NCI-H1092 (cell line): ENCODE data around the gene SCRN2.

Experiments used
- DNase-seq: peaks from one replicate; lab custom pipeline; 2025; lab: John Stamatoyannopoulos, UW

SCRN2 gene

DNA sequence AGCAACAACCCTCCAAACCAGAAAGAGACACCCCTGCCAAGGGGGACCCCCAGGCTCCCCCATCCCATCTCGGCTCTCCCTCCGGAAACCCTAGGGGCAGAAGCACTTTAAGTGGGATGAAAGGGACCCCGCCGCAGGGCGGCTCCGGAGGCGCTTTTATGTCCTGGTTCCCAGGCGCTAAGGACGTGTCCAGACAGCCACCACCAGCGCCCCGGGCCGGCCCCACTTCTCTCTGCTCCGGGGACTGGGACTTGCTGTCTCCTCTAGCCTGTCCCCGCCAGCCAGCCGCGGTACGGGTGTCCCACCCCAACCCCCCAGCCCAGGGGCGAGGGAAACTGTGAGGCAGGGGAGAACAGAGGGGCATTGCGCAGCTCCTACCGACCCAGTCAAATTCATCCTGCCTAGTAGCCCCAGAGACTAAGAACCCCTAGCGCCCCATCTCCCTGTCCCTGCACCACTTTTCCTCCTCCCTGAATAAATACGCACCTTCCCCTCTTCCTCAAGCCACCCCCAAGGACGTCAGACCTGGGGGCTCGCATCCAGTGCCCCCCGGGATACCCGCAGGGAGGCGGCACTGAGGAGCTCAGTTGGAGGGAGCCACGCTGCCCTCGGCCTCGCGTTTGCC, 5.8 kb upstream of the SCRN2 start:
- no peak for DNase-seq

DNA sequence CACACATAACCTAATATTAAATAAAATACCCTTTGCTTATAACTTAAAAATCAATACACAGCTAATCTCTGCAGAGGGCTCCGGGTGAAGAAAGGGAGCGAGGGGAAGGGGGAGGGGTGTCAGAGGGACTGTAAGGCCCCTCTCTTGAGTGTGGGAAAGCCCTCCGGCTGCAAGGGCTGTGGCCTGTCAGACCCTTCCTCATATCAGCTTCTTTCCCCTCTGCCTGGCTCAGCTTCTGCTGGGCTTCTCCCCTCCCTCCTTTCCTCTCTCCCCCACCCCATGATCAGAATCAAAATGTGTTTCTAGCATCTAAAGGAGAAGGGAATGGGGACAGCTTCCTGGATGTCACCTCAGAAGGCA, 4.6 kb upstream of the SCRN2 start:
- no peak for DNase-seq

DNA sequence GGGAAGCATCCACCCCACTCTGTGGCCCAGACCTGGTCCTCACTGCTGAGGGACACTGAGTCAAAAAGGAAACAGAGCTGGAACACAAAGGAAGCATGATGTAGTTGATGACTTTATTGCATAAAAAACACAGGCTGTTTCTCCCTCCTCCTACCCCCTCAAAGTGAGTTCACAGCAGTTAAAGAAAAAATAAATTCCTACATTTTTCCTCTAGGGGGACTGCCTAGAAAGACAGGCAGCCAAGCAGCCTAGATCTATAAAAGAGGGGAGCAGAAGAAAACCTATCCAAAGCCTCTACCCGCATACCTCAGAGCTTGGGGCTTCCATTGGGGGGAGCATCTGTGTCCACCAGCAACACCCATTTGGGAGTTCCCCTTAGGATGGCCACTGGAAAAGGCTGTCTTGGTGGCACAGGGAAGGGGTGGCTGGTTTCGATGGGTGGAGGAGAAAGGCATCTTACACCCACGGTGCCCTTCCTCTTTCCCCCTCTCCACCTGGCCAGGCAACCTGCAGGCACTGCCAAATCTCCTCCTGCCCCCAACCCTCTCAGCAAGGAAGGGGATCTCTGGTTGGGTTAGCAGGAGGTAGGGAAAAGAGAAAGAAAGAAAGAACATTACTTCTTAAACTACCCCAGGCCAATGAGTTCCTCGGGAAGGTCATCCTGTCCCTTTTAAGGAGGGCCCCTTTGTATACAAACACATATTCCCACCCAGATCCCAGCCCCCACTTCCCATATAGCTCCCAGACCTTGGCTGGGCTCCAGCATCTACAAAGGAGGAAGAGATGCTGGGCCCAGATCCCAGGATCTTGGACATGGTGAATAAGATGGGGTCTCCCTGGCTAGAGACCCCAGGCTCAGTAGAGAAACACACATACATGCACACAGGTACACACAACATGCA, 4.0 kb upstream of the SCRN2 start:
- no peak for DNase-seq

DNA sequence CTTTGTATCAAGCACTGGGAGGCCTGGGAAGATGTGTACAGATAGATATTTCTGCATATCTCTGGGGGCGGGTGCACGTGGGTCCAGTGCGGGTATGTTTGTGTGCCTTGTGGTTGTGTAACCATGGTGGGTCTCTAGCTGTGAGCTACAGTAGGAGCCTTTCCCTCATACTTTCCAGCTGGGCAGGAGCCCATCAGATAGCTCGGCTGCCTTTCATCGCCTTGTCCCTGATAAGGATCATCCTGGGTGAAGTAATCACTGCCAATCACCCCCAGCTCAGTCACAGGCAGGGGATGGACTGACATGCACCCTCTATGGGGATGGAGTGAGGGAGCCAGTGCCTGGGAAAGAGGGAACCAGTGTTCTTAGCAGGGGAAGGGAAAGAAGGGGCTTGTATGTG, 3.2 kb upstream of the SCRN2 start:
- DNase-seq: no peak

DNA sequence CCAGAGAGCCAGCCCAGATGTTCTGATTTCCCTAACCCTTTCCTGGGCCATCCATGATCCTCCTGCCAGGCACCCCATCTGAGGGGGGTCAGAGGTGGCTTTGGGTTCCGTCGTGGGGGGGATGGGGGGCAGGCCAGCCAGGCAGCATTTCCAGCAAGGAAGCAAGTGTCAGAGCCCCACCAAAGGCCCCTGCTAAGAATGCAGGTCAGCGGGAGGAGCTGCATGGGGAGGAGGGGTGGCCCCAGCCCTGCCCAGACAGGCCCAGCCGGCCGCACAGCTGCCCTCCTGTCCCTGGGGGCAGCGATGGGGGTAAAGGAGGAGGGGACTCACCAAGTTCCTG, 2.3 kb upstream of the SCRN2 start:
- no peak for DNase-seq

DNA sequence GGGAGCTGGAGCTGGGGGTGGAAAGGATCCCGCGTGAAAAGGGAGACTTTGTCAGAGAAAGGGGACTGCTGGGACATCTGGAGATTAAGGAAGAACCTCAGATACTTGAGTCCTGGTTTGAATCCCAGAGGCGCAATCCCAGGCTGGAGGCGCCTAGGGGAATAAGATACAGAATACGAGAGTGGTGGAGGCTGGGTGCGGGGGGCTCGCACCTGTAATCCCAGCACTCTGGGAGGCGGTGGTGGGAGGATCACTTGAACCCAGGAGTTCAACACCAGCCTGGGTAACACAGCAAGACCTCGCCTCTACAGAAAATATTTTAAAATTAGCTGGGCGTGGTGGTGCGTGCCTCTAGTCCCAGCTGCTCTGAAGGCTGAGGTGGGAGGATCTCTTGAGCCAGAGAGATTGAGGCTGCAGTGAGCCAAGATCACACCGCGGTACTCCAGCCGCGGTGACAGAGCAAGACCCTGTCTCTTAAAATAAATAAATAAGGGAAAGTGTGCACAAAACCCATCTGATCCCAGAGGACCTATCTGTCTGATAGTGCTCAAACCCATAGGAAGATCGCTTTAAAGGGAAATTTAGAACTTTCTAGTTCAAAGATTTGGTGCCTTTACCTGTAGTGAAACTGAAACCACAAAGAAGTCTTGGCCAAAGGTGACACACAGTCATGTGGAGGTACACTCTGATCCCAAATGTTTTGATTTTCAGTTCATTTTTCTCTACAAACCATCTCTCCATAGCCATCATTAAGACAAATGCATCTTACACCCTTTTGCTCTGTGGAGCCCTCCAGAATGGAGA, 617 bp upstream of the SCRN2 start:
- DNase-seq: no peak

DNA sequence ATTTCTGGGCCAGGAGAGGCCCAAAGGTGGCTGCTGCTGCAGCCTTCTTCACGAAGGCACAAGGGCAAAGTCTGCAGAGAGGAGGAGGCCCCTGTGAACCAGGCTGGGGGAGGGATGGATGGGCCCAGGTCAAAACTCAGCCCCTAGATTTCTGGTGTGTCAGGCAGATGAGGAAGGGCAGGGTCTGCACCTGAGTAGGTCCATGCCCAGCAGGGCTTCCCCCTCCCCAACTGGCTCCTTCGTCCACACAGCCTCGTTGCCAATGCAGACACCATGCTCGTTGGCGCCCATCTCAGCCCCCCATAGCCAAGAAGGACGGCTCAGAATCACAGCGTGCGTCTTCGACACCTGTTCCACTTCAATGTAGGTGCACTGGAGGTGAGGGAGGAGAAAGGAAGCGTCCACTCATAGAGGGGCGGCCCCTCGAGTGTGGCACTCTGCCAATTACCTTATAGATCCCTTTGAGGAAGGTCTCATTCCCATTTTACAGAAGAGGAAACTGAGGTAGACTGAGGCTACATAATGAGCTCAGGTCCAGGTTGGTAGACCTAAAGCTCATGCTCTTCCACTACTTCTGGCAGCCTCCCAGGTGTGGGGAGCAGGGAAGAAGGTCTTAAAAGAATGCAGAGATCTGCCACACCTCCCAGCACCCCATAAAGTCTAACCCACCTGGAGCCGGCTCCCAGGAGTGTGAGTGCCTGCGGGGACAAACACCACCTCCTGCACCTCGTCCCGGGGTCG, 902 bp downstream of the SCRN2 start:
- no peak for DNase-seq

DNA sequence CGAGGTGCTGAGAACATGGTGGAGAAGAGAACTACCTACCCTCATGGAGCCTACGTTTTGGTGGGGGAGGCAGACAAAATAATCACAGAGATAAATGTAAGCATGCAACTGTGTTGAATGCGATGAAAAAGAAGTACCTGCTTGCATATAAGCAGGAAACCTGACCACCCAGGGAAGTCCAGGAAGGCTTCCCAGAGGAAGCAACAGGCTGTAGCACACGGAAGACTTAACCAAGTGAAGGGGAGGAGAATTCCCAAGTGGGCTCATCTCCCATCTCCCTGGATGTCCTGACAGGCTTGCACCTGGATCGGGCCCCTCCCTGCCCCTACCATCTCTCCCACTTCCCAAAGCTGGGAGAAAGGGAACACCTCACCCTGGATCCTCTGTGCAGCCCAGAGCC, 2.0 kb downstream of the SCRN2 start:
- no peak for DNase-seq

DNA sequence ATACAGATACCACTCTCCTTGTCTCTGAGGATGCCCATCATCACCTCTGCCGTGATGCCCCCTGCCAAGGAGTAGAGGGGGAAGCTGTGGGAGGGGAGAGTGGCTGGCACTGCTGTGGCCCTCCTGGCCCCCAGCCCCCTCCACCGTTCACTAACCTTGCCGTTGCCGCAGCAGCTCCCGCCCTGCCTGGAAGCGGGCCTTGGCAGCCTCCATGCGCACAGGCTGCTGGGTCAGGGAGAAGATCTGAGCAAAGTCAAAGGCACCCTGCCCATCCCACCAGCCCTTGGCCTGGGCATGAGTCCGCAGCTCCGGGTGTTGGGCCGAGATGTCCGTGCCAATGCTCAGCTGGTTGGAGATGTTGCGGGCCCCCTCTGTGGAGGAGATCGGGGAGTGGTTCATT, 2.4 kb downstream of the SCRN2 start:
- no peak for DNase-seq

DNA sequence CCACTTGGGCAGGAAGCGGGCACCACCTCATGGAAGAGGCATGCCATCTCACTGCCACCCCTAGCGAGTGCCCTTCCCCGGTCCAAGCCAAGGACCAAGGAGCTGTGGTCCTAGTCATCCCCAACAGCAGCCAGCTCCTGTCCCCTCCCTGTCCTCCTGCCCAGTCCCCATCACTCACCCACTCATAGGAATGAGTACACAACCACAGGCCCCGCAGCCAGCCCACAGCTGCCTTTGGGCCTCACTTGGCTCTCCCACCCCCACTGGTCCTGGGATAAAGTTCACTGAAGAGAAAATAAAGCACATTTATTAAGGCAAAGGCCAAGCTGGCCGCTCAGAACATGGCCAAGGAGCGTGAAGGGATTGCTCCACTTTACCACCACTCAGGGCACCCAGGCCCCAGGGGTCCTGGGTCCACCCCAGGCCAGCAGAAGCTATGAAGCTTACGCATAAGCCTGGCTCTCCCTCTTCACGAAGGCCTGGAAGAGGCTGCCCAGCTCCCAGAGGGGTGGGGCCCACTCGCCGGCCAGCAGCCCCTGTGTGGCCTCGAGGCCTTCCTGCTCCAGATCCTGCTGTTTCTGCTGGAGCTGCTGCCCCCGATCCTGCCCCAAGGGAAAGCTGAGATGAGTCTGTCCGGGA, 3.6 kb downstream of the SCRN2 start:
- DNase-seq: no peak

DNA sequence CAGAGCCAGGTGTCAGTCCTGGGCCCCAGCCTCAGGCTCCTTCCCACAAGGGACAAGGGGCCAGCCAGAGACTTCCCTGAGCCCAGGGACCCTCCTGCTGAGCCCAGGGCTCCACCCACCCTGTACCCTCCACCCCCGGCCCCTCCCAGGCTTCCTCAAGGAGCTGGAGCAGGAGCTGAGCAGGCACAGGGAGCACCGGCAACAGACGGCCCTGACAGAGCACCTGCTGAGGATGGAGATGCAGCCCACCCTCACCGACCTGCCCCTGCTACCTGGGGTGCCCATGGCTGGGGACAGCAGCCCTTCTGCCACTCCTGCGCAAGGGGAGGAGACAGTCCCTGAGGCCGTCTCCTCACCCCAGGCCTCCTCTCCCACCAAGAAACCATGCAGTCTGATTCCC, 4.5 kb downstream of the SCRN2 start:
- DNase-seq: no peak

DNA sequence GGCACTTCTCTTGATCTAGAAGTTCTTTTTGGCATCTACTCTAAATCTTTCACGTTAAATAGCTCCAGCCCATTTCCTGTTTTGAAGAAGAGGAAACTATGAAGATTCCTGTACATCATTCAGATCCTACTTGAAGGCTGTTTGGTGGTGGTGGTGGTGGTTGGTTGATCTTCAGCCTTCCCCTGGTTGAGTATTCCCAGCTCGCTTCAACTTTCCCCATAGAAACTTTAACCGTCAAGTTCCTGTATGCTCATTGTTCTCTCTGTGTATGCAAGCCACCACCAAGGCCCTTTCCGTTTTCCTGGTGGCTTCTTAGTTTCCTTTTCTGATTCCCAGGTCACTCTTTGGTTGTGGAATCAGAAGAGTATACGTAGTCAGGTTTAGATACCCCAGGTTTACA, 6.3 kb downstream of the SCRN2 start:
- no peak for DNase-seq

DNA sequence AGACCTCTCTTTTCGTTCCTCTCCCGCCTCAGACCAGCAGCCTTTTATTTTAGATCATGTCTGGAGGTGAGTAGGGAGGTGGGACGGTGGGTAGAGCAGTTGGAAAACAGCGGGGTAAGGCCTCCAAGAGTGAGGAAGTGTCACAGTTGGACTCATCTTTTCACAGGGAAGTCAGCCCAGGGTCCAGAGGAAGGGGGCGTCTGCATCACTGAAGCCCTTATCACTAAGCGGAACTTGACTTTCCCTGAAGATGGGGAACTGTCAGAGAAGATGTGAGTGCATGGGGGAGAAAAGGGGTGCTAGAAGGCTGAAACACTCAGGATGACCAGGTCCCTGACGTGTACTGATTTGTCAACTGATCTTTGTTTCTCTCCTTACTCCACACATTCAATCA, 9.1 kb downstream of the SCRN2 start:
- no peak for DNase-seq

DNA sequence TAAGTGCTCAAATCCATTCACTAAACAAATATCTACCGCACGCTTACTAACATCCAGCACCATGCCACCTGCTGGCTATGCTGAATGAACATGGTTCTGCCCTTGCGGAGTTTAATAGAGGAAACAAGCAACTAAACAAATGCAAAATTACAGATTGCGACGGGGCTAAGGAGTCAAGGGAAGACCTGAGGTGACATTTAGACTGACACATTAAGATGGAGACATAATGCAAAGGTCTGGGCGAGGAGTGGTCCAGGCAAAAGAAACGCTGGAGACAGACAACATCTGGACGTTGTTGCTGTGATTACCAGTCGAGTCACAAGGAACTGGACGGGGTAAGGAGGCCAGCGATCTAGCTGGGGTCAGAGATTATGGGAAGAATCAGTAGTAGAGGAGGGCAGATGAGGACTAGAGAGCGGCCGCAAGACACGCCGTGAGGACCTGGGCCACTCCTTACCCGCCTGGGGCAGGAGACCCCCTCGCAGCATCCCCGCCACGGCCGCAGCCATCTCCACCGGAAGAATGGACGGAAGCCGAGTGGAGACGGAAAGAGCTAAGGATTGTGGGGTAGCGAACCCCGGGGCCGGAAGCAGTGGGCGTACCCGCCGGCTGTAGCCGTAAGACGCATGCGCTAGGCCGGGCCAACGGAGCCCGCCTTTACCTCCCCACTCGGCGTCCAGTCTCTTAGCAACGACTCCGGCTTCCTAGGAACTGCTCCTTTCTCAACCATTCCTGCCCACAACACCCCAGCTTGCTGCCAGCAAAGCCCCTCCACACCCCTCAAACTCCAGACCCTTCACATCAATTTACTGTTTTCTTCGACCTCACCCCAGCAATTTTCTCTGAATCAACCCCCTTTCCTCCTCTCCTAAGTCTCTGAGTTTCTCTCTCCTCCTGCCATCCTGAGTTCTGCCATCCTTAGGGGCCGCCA, 9.8 kb downstream of the SCRN2 start, which contains the start of the genes LRRC46 and MRPL10:
Gene LRRC46 (plus strand): TSS at position 668 of the 931 bp plus-strand sequence. CDS start 320 bp downstream, outside the sequence.
Gene MRPL10 (minus strand): TSS at position 539 of the 931 bp plus-strand sequence. CDS start 30 bp downstream, at position 509.
- peak; percentile 94 for DNase-seq

DNA sequence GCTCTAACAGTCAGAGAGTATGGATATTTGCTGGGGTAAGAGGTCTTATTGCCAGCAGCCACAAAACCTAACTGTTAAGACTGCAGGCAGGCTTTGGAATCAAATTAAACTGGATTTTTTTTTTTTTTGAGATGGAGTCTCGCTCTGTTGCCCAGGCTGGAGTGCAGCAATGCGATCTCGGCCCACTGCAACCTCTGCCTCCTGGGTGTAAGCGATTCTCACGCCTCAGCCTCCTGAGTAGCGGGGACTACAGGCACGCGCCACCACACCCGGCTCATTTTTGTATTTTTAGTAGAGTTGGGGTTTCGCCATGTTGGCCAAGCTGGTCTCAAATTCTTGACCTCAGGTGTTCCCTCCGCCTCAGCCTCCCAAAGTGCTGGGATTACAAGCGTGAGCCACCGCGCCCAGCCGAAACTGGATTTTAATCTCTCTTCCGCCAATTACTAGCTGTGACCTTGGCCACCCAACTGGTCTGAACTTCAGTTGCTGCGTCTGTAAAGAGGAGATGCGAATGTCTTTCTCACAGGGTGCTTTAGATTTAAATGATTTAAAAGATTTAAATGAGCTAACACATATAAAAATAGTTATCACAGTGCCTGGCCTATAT, 10.6 kb downstream of the SCRN2 start:
- DNase-seq: no peak

DNA sequence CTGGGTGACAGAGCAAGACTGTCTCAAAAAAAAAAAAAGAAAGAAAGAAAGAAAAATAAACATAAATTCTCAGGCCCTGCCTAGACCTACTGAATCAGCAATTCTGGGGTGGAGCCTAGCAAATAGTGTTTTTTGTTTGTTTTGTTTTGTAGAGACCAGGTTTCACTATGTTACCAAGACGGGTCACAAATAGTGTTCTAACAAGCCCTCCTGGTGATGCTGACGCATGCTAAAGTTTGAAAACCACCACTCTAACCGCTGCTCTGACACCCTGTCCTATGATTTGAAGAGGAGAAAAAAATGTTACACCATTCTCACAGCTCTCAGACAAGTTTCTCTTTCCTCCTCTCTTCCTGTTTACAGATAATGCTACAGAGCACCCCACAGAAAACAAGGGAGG, 11.2 kb downstream of the SCRN2 start:
- no peak for DNase-seq

DNA sequence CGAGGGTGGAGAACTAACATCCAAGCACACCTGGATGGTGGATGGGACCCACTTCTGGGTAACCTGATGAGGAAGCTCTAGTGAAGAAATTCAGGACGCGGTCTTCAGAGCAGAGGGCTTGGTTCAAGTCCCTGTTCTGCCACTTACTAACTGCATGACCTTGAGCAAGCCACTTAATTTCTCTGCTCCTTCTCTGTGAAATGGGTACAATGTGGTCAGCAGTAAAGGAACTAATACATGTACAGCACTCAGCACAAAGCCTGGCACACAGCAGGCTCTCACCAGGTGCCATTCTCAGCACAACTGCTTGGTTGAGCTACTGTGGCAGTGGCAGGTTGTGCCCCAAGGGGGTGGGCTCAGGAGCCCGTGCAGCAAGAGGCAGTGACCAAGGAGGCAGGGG, 17.6 kb downstream of the SCRN2 start:
- DNase-seq: no peak

DNA sequence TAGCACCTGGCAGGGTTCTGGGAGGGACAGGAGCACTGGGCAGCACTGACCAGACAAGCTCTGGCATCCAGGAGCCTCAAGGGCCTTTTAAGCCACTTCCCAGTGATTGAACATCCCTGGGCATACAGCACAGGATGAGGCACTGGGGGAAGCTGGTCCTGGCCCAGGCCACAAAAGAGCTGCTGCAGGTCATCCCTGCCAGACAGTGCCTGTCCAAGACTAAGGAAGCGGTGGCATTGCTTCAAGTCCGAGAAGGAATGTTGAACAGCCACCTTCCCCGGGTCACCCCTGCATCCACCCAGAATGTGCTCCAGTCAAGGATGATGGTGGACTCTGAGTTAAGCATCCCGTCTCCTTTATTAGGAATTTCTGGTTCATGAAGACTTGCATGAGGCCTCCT, 18.3 kb downstream of the SCRN2 start:
- DNase-seq: no peak

DNA sequence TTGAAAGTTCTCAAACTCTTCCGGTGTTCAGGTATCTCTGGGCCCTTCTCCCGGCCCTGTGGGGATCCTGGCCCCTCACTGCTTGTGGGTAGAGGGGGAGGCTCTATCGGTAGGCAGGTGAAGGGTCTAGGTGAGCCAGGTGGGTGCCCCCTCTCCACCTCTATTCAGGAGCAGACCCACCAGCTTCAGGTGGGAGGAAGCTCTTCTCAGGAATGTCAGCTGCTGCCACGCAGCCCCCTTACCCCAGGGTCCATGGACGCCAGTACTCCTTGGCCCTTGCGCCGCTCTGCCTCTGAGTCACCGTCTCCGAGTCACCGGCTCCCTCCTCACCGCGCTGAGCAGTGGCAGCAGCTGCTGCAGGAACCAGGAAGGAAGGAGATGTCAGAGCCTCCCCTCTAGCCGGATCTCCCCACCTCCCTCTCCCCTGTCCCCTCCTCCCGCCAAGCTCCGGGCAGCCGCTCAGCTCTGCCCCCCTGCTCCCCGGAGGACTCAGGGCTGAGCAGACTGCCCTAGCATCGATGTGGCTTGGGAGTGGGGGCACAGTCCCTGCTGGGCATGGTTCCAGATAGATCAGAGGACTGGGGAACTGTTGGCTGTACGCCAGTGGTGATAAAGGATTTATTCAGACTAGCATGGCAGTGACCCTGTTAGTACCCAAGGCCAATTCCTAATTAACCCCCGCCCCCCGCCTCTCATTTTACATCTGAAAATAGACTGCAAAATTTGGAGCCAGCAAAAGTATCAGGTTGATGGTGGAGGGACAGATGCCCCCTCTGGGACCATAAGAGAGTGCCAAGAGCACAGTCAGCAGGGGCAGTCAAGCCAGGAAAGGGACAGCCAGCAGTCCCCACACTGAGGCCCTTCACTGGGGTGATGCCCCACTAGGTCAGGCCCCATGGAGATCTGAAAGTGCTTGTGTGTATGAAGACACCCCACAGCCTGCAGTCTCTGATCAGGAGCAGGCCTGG, 19.4 kb downstream of the SCRN2 start, which contains the start of gene OSBPL7:
Gene OSBPL7 (minus strand): TSS at position 371 of the 968 bp plus-strand sequence. CDS start 1,516 bp downstream, outside the sequence.
- DNase-seq: peak; percentile 90
